HG03135 (cell line): Measurements from ENCODE around the gene CXXC1.
"Not testable (repeated sequence)": the region's sequence is repeated elsewhere in the genome, so short reads cannot be mapped to it uniquely, and the experiment has no call there.

Source experiments
- ATAC-seq: cut with Tn5 transposase; IDR thresholded peaks from one replicate; pipeline ENCODE4 v1.9.1; 2021; ENCODE audit warnings: mild to moderate bottlenecking, moderate library complexity; ENCODE audit not compliant: unreplicated experiment

The CXXC1 gene

GRCh38 chr18:50287441-50288347, at the start of gene CXXC1:
Gene CXXC1 (minus strand): TSS chr18:50287692. CDS start chr18:50287589, 103 bp downstream.
- ATAC-seq: peak; percentile 85

DNA sequence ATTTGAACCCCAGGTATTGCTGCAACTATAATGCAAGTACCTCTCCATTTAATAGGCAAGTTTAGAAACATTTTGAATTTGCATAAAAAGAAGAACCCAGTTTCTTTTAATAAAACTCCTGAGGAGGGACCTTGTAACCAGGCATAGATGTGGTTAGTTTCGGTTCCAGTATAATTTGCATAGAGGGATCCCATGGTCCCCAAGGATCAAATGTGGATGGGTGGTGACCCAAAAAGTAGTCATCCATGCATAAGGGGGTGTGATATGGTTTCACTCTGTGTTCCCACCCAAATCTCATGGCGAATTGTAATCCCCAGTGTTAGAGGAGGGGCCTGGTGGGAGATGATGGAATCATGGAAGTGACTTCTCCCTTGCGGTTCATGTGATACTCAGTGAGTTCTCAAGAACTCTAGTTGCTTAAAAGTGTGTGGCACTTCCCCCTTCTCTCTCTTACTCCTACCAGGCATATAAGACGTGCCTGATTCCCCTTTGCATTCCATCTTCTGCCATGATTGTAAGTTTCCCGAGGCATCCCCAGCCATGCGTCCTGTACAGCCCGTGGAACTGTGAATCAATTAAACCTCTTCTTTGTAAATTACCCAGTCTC, 47.2 kb upstream of the CXXC1 start:
- ATAC-seq: no peak

- ATAC-seq: no peak
These were observed 44.2 kb upstream of the CXXC1 start for GRCh38 chr18:50331691-50332090.

- ATAC-seq: no peak
These were observed 42.7 kb upstream of the CXXC1 start for GRCh38 chr18:50330176-50330575.

- ATAC-seq: no peak
These were observed 40.5 kb upstream of the CXXC1 start for GRCh38 chr18:50327983-50328382.

GRCh38 chr18:50320719-50321118, 33.2 kb upstream of the CXXC1 start:
- ATAC-seq: no peak

- ATAC-seq: peak; percentile 69
These were observed 27.8 kb upstream of the CXXC1 start for GRCh38 chr18:50315100-50315871.

GRCh38 chr18:50313873-50314460, 26.5 kb upstream of the CXXC1 start:
- ATAC-seq: no peak

- ATAC-seq: peak; percentile 10
These were observed 25.6 kb upstream of the CXXC1 start for GRCh38 chr18:50313031-50313607.

DNA sequence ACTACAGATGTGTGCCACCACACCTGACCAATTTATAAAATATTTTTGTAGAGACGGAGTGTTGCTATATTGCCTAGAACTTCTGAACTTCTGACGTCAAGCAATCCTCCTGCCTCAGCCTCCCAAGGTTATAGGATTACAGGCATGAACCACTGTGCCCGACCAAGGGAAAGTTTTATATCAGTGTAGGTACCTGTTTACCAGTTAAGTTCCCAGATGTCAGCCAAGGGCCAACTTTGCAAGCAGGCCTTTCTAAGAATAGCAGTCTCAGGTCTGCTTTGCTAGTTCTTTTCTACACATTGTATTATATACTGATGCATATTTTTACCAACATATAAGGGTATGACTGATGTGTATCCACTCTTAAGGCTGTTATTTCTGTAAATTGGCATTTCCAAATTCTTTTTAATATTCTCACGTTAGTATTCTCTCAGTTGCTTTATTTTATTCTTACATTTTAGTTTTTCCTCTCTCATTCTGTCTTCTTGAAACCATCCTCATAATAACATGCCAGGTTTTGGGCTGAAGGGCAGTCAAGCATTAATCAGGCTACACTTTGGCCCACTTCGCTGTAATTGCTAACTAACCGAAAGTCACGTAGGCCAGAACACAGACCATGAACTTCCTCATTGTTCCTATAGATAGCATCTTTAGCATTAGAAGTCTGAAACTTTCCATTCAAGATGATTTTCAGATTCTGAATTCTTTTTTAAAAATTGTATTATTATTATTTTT, 25.0 kb upstream of the CXXC1 start:
- peak; percentile 73 for ATAC-seq

DNA sequence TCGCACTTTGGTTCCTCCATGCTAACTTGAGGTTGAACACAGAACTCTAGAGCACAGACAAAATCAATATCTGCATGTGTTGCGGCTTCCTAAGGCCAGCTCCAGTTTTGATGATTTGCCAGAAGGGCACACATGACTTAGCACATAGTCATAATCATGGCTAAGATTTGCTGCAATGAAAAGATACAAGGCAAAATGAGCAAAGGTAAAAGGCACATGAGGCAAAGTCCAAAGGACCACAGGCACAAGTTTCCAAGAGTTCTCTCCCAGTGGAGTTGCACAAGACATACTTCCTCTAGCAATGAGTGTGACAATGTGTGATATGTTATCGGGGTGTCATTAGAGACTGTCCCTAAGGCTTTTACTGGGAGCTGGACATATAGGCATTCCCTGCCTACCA, 24.2 kb upstream of the CXXC1 start:
- ATAC-seq: no peak

DNA sequence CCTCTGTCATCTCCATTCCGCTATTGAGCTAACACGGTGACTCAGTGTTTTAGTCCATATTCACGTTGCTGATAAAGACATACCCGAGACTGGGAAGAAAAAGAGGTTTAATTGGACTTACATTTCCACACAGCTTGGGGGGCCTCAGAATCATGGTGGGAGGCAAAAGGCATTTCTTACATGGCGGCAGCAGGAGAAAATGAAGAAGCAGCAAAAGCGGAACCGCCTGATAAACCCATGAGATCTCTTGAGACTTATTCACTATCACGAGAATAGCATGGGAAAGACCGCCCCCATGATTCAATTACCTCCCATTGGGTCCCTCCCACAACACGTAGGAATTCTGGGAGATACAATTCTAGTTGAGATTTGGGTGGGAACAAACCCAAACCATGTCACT, 22.6 kb upstream of the CXXC1 start:
- ATAC-seq: no peak

DNA sequence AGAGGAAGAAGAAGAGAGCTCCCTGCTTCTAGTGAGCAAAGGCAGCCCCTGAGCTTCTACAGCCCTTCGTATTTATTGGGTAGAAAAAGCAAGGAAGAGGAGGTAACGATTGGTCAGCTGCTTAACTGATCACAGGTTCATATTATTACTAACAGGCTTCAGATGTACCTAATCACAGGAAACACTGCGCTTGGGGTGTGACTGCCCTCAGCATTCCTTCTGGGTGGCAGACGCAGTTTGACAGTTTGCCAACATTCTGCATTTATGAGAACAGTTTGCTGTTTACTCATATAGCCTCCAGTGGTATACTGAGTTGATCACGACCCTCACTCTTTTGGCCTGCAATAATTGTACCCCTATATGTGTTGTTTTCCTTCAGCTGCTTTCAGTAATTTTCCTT, 21.4 kb upstream of the CXXC1 start:
- ATAC-seq: not testable (repeated sequence)

DNA sequence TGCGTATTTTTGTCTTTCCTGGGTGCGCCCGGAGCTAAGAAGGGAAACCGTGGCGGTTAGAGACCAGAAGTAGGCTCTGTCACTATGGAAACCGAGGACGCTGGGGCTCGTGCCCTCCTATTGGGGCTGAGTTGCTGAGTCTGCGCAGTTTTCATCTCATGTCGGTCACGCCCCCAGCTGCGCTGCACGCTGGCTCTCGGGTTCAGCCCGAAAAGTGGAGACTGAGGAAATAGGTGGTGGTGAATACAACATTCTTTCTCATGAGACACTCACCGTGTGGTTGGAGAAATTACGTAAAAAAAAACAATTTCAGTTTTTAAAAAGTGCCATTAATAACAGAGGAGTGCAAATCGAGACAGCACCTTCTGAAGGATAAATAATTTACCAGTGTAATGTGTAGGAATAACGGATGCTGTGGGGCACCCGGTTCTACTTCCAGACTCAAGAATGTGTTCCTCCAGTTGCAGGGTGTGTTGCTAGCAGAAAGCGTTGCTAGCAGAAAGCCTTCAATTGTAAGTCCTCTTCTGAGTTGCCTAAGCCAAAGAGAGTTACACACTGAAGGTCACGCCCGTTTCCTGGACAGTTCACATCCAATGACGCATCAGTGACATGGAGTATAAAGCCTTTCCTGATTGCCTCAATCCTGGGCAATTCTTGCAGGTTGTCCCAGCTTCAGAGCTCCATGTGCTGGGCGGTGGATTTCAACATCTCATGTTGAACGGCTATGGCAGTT, 20.4 kb upstream of the CXXC1 start:
- peak; percentile 95 for ATAC-seq

GRCh38 chr18:50307400-50307737, 19.9 kb upstream of the CXXC1 start:
- ATAC-seq: peak; percentile 7

DNA sequence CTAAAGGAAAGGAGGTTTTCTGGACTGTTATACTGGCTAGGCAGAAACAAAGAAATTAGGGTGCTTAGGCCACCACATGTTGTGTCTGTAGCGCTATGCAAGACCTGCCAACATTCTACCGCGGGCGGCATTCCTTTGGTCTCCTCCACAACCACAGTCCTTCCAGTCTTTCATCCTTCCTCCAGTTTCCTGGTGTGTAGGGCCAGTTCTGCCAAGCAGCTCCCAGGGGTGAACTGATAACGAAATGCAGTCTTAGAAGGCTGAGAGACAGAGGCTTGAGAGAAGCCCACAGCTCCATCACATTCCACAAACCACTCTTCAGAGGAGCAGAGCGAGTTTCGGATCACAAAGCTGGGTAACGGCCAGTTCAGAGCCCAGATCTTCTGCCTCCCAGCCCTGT, 19.5 kb upstream of the CXXC1 start:
- no peak for ATAC-seq

- ATAC-seq: no peak
These were observed 13.6 kb upstream of the CXXC1 start for GRCh38 chr18:50301074-50301473.

DNA sequence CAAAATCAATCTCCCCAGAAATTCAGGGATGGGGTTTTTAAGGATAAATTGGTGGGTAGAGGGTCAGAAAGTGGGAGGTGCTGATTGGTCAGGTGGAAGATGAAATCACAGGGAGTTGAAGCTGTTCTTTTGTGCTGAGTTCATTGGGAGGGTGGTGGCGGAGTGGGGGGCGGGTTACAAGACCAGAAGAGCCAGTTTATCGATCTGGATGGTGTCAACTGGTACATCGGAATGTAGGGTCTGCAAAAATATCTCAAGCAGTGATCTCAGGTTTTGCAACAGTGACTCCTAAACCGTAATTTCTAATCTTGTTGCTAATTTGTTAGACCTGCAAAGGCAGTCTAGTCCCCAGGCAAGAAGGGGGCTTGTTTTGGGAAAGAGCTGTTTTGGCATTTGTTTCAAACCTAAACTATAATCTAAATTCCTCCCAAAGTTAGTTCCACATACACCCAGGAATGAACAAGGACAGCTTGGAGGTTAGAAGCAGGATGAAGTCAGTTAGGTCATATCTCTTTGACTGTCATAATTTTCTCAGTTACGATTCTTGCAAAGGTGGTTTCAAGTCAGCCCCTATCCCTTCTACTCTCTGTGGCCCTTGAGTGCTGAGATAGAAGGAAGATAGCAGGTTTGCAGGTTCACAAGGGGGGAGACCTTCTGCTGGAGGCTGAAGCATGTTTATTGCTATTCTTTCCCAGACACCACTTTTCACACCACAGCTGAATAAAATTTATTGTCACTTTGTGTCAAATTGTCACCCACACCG, 12.3 kb upstream of the CXXC1 start:
- ATAC-seq: no peak
